Measurements from ENCODE around the gene MAP3K20. TPM values are rescaled to one million over a fixed set of nuclear protein-coding genes. Genes with fewer than 3 reads are reported as not detected.

MAP3K20 gene
- total and polyA plus RNA-seq, 8 donors: 49.6 to 71.8 (median 64.6) TPM

DNA sequence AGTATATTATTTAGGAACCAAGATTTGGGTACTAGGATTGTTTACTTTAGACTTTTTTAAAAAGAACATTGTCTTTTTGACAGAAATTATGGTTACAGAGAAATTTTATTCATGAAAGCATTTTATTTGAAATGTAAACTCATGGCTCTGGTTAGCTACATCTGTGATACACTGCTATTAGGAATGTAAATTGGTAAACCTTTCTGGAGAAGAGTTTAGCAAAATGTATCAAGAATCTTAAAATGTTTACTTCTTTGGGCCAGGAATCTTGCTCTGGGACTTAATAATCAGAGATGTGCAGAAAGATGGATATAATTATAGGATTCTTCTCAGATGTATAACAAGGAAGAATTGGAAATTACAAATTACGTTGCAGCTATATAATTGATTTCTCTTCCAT lies 19.7 kb downstream of the MAP3K20 start:
- ATAC-seq (no peak), DNase-seq (no peak)
- Histone ChIP-seq H3K27ac (no peak overlapping the region), H3K27me3 (no peaks in the 10 kb centered on the region), H3K36me3 (peaks cover 0 to 25% of the 10 kb centered on the region in 2 donors), H3K4me1 (peaks cover 3 to 8% of the 10 kb centered on the region in 2 donors), H3K4me3 (no peak overlapping the region), H3K9me3 (no peaks in the 10 kb centered on the region)
- TF ChIP-seq, protein P1, sequence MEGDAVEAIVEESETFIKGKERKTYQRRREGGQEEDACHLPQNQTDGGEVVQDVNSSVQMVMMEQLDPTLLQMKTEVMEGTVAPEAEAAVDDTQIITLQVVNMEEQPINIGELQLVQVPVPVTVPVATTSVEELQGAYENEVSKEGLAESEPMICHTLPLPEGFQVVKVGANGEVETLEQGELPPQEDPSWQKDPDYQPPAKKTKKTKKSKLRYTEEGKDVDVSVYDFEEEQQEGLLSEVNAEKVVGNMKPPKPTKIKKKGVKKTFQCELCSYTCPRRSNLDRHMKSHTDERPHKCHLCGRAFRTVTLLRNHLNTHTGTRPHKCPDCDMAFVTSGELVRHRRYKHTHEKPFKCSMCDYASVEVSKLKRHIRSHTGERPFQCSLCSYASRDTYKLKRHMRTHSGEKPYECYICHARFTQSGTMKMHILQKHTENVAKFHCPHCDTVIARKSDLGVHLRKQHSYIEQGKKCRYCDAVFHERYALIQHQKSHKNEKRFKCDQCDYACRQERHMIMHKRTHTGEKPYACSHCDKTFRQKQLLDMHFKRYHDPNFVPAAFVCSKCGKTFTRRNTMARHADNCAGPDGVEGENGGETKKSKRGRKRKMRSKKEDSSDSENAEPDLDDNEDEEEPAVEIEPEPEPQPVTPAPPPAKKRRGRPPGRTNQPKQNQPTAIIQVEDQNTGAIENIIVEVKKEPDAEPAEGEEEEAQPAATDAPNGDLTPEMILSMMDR (IDR thresholded peaks at IDR 0.05): no peak
- intact Hi-C loops (cut with DNase I): no loop called here

GRCh38 chr2:173099271-173099670 lies 23.6 kb downstream of the MAP3K20 start:
- Histone ChIP-seq H3K27me3 (no peaks in the 10 kb centered on the region), H3K4me3 (no peak overlapping the region)
- TF ChIP-seq, protein P1 (IDR thresholded peaks at IDR 0.05): no peak

GRCh38 chr2:173099804-173100203 lies 24.2 kb downstream of the MAP3K20 start:
- H3K27ac ChIP-seq: no peak overlapping the region
- DNase-seq (no peak), ATAC-seq (no peak)
- no peaks in the 10 kb centered on the region for H3K27me3 ChIP-seq
- no peaks in the 10 kb centered on the region for H3K4me1 ChIP-seq
- H3K9me3 ChIP-seq: no peaks in the 10 kb centered on the region
- TF ChIP-seq, protein P1 (IDR thresholded peaks at IDR 0.05): no peak
- intact Hi-C loops (cut with DNase I): no loop called here
- H3K36me3 ChIP-seq: peaks cover 0 to 10% of the 10 kb centered on the region in 2 donors
- H3K4me3 ChIP-seq: no peak overlapping the region

More at GRCh38 chr2:173099271-173099670, 23.6 kb downstream of the MAP3K20 start:
- Histone ChIP-seq H3K36me3 (peaks cover 0 to 10% of the 10 kb centered on the region in 2 donors), H3K9me3 (no peaks in the 10 kb centered on the region), H3K27ac (no peak overlapping the region), H3K4me1 (no peaks in the 10 kb centered on the region)
- DNase-seq (no peak), ATAC-seq (no peak)
- intact Hi-C loops (cut with DNase I): no loop called here

- TF ChIP-seq, protein P1 (IDR thresholded peaks at IDR 0.05): no peak
- H3K4me1 ChIP-seq: peaks cover 0 to 4% of the 10 kb centered on the region in 2 donors
- no peaks in the 10 kb centered on the region for H3K9me3 ChIP-seq
- no peaks in the 10 kb centered on the region for H3K27me3 ChIP-seq
- ATAC-seq (no peak), DNase-seq (no peak)
- no peak overlapping the region for H3K4me3 ChIP-seq
- H3K36me3 ChIP-seq: peaks cover 0 to 5% of the 10 kb centered on the region in 2 donors
- intact Hi-C loops (cut with DNase I): no loop called here
- no peak overlapping the region for H3K27ac ChIP-seq
Measured at GRCh38 chr2:173101687-173102086, 26.0 kb downstream of the MAP3K20 start.

- H3K36me3 ChIP-seq: no peaks in the 10 kb centered on the region
Measured at GRCh38 chr2:173104156-173104555, 28.5 kb downstream of the MAP3K20 start.

More at GRCh38 chr2:173104156-173104555, 28.5 kb downstream of the MAP3K20 start:
- Histone ChIP-seq H3K4me1 (peaks cover 0 to 4% of the 10 kb centered on the region in 2 donors), H3K4me3 (no peak overlapping the region), H3K9me3 (no peaks in the 10 kb centered on the region), H3K27ac (no peak overlapping the region), H3K27me3 (no peaks in the 10 kb centered on the region)
- intact Hi-C loops (cut with DNase I): no loop called here
- DNase-seq: no peak
- TF ChIP-seq, protein P1 (IDR thresholded peaks at IDR 0.05): no peak
- ATAC-seq: no peak
